Femur (tissue), 1 donor: ENCODE data around the gene SLC39A7.
A peak's percentile ranks its signal among the peaks of the same experiment; 100 is the strongest.

Source experiments
- DNase-seq: peaks from one replicate; pipeline ENCODE4 v3.0.0-alpha.2; 2017

The SLC39A7 gene

GRCh38 chr6:33243476-33243875 is 42.8 kb downstream of the SLC39A7 start:
- no peak for DNase-seq

DNA sequence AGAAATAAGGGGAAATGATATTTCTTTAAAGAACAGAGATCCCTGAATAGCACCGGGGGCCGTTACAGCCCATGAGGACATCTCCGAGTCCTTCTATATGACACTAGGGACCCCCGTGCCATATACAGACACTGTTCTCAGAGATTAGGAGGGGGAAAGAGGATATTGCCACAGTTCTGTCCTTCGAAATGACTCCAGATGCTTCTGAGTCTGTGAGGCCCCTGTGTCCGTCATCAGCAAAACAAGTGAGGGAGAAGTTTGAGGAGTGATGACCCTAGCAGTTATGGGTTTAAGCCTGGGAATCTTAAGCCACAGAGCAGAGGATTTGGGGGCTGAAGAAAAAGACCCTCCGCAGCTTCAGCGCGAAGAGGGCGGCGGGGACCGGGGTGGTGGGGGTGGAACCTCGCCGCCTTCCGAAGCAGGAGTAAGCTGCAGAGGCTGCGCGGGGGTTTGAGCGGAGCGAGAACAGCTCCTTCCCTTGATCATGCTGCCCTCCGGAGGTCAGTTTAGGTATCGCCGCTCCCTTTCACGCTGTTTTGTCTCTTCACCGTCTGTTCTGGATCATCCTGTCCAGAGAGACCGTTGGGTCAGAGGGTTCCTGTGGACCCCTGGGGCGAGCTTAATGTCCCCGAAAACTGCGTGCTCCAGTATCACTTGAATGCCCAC is 47.4 kb downstream of the SLC39A7 start:
- peak; percentile 92 for DNase-seq

- peak; percentile 61 for DNase-seq
These were observed 47.9 kb downstream of the SLC39A7 start for GRCh38 chr6:33248643-33248931.

- DNase-seq = peak; percentile 98
These were observed 48.5 kb downstream of the SLC39A7 start for GRCh38 chr6:33248932-33249731.

GRCh38 chr6:33249732-33250630 is 49.3 kb downstream of the SLC39A7 start:
- peak; percentile 29 for DNase-seq

- no peak for DNase-seq
These were observed 50.1 kb downstream of the SLC39A7 start for GRCh38 chr6:33250731-33251130.

GRCh38 chr6:33251395-33252012 is 50.8 kb downstream of the SLC39A7 start:
- no peak for DNase-seq

GRCh38 chr6:33252759-33253158 is 52.1 kb downstream of the SLC39A7 start:
- no peak for DNase-seq
